GM19455 (cell line): Measurements from ENCODE around the gene ANGPTL2.

Source experiments
- ATAC-seq: cut with Tn5 transposase; IDR thresholded peaks from one replicate; pipeline ENCODE4 v1.9.1; 2021; ENCODE audit not compliant: unreplicated experiment

Gene ANGPTL2

GRCh38 chr9:127099664-127100063, 22.8 kb downstream of the ANGPTL2 start:
- no peak for ATAC-seq

- no peak for ATAC-seq
Observed at GRCh38 chr9:127098916-127099553, 23.4 kb downstream of the ANGPTL2 start.

GRCh38 chr9:127097683-127098082, 24.8 kb downstream of the ANGPTL2 start:
- ATAC-seq = no peak

GRCh38 chr9:127096208-127096607, 26.2 kb downstream of the ANGPTL2 start:
- no peak for ATAC-seq

GRCh38 chr9:127095411-127095810, 27.0 kb downstream of the ANGPTL2 start:
- ATAC-seq = no peak

- no peak for ATAC-seq
Observed at GRCh38 chr9:127093319-127094020, 29.0 kb downstream of the ANGPTL2 start.

- ATAC-seq = no peak
Observed at GRCh38 chr9:127092041-127092608, 30.3 kb downstream of the ANGPTL2 start.

GRCh38 chr9:127091526-127091925, 30.9 kb downstream of the ANGPTL2 start:
- ATAC-seq = no peak

GRCh38 chr9:127090341-127090985, 32.0 kb downstream of the ANGPTL2 start:
- ATAC-seq = no peak

- no peak for ATAC-seq
Observed at GRCh38 chr9:127089631-127090081, 32.8 kb downstream of the ANGPTL2 start.

GRCh38 chr9:127088724-127089615, 33.5 kb downstream of the ANGPTL2 start:
- ATAC-seq = no peak

GRCh38 chr9:127087836-127088235, 34.6 kb downstream of the ANGPTL2 start:
- ATAC-seq = no peak

- no peak for ATAC-seq
Observed at GRCh38 chr9:127087411-127087810, 35.0 kb downstream of the ANGPTL2 start.

- ATAC-seq = no peak
Observed at GRCh38 chr9:127086771-127087170, 35.7 kb downstream of the ANGPTL2 start.

- no peak for ATAC-seq
Observed at GRCh38 chr9:127085186-127085585, 37.2 kb downstream of the ANGPTL2 start.

- ATAC-seq = no peak
Observed at GRCh38 chr9:127084076-127085039, 38.1 kb downstream of the ANGPTL2 start.

GRCh38 chr9:127083138-127083980, 39.1 kb downstream of the ANGPTL2 start:
- ATAC-seq = no peak

GRCh38 chr9:127081250-127082185, 40.9 kb downstream of the ANGPTL2 start:
- no peak for ATAC-seq
